GM19397 (cell line): ENCODE data around the gene GPC5.
"Not testable (repeated sequence)": the region's sequence is repeated elsewhere in the genome, so short reads cannot be mapped to it uniquely, and the experiment has no call there.

Source experiments
- ATAC-seq: cut with Tn5 transposase; IDR thresholded peaks from one replicate; pipeline ENCODE4 v1.9.1; 2021; ENCODE audit warnings: mild to moderate bottlenecking, moderate library complexity; ENCODE audit not compliant: unreplicated experiment

Gene GPC5

GRCh38 chr13:92886535-92887077 lies 1488.2 kb downstream of the GPC5 start:
- no peak for ATAC-seq

GRCh38 chr13:92894447-92894846 lies 1496.0 kb downstream of the GPC5 start:
- ATAC-seq = no peak

DNA sequence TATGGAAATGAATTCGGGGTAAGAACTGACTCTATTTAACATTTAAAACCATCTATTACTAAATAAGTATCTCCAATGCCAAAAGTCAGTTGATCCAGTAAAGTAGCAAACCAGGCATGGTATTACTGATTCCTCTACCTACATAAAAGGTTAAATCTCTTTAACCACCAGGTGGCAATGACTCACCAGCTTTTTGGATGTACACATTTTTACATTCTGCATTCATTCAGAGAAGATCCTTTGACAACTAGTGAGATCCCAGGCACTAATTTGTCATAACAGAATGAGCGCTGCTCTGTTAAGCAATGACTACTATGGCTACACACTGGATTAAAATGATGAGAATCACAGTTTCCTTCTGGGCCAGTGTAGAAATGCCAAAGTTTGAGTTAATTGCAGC lies 1498.4 kb downstream of the GPC5 start:
- no peak for ATAC-seq

DNA sequence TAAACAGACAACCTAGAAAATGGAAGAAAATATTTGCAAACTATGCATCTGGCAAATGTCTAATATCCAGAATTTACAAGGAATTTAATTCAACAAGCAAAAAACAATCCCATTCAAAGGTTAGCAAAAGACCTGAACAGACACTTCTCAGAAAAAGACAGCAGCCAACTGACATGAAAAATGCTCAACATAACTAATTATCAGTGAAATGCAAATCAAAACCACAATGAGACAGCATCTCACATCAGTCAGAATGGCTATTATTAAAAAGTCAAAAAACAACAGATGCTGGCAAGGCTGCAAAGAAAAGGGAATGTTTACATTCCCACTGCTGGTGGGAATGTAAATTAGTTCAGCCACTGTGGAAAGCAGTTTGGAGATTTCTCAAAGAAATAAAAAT lies 1500.5 kb downstream of the GPC5 start:
- ATAC-seq = not testable (repeated sequence)

GRCh38 chr13:92900446-92900845 lies 1502.0 kb downstream of the GPC5 start:
- no peak for ATAC-seq

GRCh38 chr13:92901739-92902138 lies 1503.3 kb downstream of the GPC5 start:
- ATAC-seq = no peak

GRCh38 chr13:92912629-92913028 lies 1514.2 kb downstream of the GPC5 start:
- no peak for ATAC-seq

GRCh38 chr13:92913840-92914239 lies 1515.4 kb downstream of the GPC5 start:
- ATAC-seq = no peak
